Muscle of arm (tissue), 12 donors: ENCODE measurements around the gene ARSD. TPM values are rescaled to one million over a fixed set of nuclear protein-coding genes. Genes with fewer than 3 reads are reported as not detected.
"Not testable (repeated sequence)": the region's sequence is repeated elsewhere in the genome, so short reads cannot be mapped to it uniquely, and the experiment has no call there.

Experiments
- DNase-seq: peaks from one replicate; pipeline ENCODE4 v3.0.0-alpha.2; 2013
- polyA plus RNA-seq, 12 donors: library from polyadenylated mRNA; unstranded; fragments of 120-200 nt; gene quantifications; one replicate each; pipeline ENCODE4 v1.2.1, GENCODE V29; 2013; ENCODE audit not compliant: insufficient read length in 12 of 12

The ARSD gene
- polyA plus RNA-seq, 12 donors: 8.0 to 15.5 (median 9.3) TPM; not detected in 1

- DNase-seq: no peak
These were observed 5.9 kb upstream of the ARSD start for GRCh38 chrX:2934715-2935710.

DNA sequence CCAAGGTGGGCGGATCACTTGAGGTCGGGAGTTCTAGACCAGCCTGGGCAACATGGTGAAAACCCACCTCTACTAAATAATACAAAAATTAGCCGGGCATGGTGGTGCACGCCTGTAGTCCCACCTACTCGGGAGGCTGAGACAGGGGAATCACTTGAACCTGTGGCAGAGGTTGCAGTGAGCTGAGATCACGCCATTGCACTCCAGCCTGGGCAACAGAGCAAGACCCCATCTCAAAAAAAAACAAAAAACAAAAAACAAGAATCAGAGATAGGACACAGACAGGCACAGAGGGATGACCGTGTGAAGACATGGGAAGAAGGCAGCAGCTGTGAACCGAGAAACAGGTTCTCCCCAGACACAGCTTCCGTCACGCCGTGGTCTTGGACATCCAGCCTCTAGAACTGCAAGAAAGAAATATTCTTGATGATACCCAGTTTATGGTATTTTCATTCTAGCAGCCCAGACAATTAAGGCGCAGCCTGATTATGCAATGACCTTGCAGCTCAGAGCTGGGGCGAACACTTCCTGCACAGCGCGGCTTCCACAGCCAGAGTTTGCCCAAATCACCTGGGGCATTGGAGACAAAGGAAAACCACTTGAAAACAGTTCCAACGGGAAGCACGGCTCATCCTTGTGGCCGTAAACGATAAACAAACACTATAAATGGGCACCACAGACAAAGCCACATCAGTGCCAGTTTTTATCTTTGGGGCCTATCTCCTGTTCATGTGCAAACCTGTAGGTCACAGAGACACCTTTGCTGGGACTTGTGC lies 4.2 kb upstream of the ARSD start:
- DNase-seq: no peak

DNA sequence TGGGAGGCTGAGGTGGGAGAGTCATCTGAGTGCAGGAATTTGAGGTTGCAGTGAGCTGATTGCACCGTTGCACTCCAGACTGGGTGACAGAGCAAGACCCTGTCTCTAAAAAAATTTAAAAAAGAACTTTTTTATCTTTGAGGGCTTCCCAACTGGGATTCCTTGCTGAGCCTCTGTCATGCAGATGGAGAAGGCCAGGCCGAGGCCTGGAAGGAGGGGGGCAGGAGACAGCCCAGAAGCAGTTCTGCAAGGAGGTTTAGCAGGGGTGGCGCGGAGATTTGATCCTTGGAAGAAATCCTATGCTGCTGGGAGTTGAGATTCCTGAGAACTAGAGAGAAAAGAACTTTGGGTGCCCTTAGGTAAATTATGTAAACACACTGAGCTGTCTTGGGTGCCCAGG lies 2.5 kb upstream of the ARSD start:
- DNase-seq: no peak

GRCh38 chrX:2931155-2931554 lies 2.0 kb upstream of the ARSD start:
- no peak for DNase-seq

GRCh38 chrX:2928191-2928582 lies 952 bp downstream of the ARSD start:
- peak; percentile 56 for DNase-seq

GRCh38 chrX:2926664-2927275 lies 2.4 kb downstream of the ARSD start:
- no peak for DNase-seq

GRCh38 chrX:2926255-2926654 lies 2.9 kb downstream of the ARSD start:
- DNase-seq: not testable (repeated sequence)

DNA sequence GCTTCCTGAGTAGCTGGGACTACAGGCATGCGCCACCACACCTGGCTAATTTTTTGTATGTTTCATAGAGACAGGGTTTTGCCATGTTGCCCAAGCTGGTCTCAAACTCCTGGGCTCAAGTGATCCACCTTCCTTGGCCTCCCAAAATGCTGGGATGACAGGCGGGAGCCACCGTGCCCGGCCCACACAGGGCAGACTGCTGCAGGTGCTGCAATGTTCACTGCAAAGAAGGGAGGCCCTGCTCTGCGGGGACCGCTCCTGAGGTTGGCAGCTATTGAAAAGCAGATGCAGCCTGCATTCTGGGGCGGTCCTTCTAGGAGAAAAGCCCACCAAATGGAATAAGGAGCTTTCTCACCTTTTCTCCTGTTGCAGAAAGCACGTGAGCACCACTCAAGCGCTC lies 5.0 kb downstream of the ARSD start:
- no peak for DNase-seq

GRCh38 chrX:2921750-2922149 lies 7.4 kb downstream of the ARSD start:
- no peak for DNase-seq

- DNase-seq: no peak
These were observed 7.9 kb downstream of the ARSD start for GRCh38 chrX:2921193-2921592.

GRCh38 chrX:2917767-2918166 lies 11.4 kb downstream of the ARSD start:
- no peak for DNase-seq

DNA sequence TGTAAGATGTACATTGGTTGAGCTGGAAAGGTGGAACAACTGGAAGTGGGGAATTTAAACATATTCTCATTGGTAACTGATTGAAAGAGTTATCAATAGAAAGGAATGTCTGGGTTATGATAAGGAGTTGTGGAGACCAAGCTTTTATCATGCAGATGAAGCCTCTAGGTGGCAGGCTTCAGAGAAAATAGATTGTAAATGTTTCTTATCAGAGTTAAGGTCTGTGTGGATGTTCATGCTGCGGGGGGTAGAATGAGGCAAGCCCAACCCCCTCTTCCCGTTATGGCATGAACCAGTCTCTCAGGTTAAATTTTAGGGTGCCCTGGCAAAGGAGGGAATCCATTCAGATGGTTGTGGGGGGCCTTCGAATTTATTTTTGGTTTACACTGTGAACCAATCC lies 16.0 kb downstream of the ARSD start:
- no peak for DNase-seq

DNA sequence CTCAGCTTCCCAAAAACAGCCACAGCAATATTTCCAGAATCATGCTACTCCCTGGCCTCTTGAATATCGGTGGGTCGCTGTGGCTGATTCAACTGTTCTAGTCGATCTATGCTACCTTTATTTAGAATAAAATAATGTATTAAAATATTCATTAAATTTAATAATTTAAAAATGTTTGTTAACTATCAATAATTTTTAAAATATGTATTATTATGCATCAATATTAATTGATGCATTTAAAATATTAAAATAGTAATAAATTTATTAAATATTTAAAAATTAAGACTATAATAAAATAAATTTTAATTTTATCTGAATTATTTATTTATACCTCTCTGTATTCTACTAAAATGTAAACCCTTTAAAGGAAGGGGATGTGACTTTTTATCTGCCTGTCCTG lies 19.0 kb downstream of the ARSD start:
- no peak for DNase-seq

- no peak for DNase-seq
These were observed 20.9 kb downstream of the ARSD start for GRCh38 chrX:2908125-2908685.

- no peak for DNase-seq
These were observed 21.8 kb downstream of the ARSD start for GRCh38 chrX:2907295-2907694.

- no peak for DNase-seq
These were observed 25.8 kb downstream of the ARSD start for GRCh38 chrX:2903366-2903765.

DNA sequence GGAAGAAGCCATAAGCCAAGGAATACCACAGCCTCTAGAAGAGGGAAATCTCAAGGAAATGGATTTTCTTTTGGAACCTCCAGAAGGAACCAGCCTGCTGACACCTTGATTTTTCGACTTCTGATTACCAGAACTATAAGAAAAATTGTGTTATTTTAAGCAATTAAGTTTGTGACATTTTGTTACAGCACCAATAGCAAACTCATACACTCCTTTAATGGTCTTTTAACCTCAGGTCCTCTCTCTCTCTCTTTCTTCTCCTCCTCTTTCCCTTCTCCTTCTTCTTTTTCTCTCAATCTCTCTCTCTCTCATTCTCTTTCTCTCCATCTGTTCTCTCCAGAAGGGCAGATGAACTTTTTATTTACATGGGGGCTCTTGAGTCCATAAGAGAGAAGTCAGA lies 26.3 kb downstream of the ARSD start:
- no peak for DNase-seq

DNA sequence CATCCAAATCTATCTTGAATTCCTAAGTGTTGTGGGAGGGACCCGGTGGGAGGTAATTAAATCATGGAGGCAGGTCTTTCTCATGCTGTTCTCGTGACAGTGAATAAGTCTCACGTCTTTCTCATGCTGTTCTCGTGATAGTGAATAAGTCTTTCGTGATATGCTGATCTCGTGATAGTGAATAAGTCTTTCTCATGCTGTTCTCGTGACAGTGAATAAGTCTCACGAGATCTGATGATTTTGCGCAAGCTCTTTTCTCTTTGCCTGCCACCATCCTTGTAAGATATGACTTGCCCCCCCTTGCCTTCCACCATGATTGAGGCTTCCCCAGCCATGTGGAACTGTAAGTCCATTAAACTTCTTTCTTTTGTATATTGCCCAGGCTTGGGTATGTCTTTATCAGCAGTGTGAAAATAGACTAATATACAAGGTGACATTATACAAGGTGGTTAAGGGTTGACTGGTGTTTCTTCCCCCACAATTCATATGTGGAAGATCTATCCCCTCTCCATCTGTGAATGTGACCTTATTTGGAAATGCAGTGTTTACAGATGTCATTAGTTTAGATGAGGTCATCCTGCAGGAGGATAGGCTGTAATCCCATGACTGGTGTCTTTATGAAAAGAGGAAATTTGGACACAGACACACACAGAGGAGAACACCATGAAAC lies 27.6 kb downstream of the ARSD start:
- DNase-seq: no peak

- DNase-seq: no peak
These were observed 30.2 kb downstream of the ARSD start for GRCh38 chrX:2898846-2899512.

- not testable (repeated sequence) for DNase-seq
These were observed 31.2 kb downstream of the ARSD start for GRCh38 chrX:2897690-2898623.
